GM21786 (cell line): ENCODE measurements around the gene BHMT.
"Not testable (repeated sequence)": the region's sequence is repeated elsewhere in the genome, so short reads cannot be mapped to it uniquely, and the experiment has no call there.

Experiments used
- ATAC-seq: cut with Tn5 transposase; IDR thresholded peaks from one replicate; pipeline ENCODE4 v1.9.1; 2021; ENCODE audit not compliant: unreplicated experiment

BHMT gene

DNA sequence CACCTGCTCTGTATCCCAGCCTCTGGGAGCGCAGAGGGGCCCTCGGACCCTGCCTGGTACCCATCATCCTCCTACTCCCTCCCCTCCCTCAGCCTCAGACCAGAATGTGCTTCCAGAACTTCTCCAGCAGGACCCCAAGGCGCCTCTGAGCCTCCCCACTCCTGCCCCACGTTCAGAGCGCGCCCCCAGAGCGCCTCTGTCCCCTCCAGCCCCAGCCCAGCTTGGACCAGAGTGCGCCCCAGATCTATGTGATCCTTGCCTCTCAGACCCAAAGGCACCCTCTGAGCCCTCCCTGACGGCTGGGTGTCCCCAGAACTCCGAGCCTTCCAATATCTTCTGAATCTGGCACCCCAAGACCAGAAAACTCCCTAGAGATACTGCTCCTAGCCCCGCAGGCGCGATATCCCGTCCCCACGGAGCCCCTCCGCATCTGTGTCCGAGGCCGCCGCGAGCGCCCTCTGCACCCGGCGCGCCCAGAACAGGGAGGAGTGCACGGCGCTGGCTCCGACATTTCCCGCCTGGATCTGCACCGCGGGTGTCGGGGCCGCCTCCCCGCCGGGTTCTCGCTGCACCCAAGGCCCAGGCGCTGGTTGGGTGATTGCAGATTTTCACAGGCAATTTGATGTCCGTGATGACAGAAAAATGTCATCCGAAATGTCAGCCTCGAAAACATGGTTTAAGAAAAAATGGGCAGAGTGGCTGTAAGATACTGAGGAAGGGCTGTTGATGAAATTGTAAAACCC lies 522 bp downstream of the BHMT start:
- no peak for ATAC-seq

DNA sequence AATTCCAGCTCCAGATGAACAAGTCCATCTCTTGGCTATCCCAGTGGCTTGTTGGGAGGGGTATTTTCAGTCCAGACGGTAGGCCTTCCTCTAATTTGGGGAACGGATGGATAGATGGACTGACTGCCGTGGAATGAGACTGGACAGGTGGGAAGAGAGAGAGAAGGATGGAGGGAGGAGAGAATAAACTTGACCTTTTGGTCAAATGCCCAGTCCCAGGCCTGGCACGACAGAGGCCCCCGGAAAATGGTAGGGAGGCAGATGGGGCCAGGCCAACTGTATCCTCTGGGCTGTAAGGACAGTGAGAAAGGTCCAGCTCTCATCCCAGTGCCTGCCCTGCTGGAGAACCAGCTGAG lies 1.1 kb downstream of the BHMT start:
- ATAC-seq = no peak

DNA sequence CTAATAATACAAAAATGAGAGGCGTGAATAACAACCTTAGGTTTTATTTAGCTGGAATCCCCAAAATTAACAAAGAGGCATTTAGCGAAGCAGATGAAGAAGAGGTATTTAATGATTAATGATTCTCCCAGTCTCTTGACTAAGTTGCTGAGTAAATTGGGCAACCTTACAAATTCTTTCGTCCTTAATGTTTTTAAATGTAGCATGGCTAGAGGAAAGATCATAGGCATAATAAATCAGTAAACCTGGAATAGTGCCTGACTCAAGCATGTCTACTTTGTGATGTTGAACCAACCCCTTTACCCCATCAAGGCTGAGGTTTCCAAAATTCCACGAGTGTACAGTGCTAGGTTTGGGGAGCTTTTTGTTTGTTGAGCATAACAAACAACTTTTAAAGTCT lies 7.9 kb downstream of the BHMT start:
- no peak for ATAC-seq

DNA sequence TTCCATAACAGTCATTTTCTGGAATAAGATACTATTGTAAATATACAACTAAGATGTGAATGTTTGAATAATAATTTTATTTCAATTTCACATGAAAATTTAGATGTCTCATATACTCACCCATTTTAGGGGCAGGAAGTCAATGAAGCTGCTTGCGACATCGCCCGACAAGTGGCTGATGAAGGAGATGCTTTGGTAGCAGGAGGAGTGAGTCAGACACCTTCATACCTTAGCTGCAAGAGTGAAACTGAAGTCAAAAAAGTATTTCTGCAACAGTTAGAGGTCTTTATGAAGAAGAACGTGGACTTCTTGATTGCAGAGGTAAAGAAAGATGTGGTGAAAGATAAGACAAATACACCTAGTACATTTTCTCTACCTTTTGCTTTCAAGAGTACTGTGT lies 8.6 kb downstream of the BHMT start:
- ATAC-seq = no peak

- no peak for ATAC-seq
Observed at GRCh38 chr5:79122973-79123372, 11.4 kb downstream of the BHMT start.

DNA sequence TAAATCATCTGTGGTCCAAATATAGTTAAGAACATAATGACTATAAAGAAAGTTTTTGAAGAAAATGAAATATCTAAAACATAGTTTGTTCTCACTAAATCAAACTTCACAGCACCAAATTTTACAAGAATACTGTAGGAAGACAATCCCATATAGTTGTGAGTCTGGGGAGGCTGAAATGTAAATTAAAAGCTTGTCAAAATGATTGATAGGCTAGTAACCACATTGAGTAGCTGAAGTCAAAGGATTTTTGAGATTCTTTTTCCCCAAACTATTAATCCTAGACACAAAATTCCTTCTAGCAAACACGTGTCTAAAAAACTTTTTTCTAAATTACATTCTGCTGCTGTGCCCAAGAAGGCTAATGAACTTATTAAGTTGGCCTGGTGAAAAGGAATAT lies 13.0 kb downstream of the BHMT start:
- ATAC-seq = no peak

- ATAC-seq = no peak
Observed at GRCh38 chr5:79130781-79131180, 19.2 kb downstream of the BHMT start.

- ATAC-seq = no peak
Observed at GRCh38 chr5:79133121-79133656, 21.6 kb downstream of the BHMT start.

DNA sequence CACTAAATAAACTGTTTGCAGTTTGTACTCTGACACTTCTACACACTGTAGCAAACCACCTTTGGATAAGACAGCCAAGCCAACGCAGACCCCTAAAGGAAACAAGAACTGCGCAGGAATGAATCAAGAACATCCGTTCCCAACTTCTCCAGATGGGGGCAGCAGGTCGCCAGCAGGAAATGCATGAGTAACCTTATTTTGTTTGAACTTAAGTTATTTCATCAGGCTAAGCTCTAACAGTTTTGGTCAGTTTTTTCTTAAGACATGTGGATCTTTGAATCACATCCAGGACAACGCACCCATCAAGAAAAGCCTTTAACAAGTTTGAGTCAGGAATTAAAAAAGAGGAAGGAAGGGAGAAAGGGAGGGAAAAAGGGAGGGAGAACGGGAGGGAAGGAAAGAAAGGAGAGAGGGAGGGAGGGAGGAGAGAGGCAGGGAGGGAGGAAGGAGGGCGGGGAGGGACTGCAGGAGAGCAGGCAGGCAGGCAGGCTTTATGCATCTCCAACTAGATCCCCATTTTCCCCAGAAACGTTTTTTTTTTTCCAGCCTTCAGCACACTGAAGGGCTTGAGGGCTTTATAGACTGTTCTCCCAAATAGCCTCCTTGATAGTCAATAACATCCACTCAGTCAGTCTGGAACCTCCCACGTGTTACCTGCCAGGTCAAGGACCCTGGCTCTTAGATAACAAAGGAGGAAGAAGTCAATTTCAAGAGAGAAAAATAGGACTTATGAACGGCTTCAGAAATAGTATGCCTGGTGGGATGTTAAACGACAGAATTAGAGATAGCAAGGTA lies 22.2 kb downstream of the BHMT start:
- ATAC-seq = no peak

- no peak for ATAC-seq
Observed at GRCh38 chr5:79135790-79136553, 24.4 kb downstream of the BHMT start.

GRCh38 chr5:79136618-79137017 lies 25.0 kb downstream of the BHMT start:
- ATAC-seq = no peak

GRCh38 chr5:79140553-79140952 lies 28.9 kb downstream of the BHMT start:
- no peak for ATAC-seq

DNA sequence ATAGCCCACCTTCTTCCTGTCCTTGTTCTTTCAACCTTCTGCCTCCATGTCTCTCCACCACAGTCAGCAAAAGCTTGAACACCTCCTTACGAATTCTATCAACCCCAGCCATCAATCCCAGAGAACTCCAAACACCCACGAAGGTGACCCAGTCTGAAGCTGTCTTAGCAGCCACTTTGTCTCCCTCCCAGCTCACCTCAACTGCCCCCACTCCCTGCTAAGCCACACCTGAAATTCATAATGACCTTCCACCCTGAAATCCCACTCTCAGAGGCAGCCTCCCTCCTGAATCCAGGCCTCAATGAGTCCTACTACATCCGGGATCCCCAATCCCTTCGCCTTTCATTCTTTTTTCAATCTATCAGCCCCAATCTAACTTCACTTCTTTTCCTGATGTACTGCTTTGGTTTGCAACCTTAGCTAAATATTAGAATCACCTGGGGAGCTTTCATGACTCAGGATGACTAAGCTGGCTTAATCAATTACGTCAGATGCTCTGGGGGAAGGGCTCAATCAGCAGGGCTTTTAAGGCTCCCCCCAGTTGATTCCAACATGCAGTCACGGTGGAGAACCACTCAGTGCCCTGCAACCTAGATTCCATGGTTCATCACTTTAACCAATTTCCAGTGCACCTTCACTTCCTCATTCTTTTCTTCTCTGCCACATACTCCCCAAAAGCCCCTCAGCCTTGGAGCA lies 32.2 kb downstream of the BHMT start:
- ATAC-seq = no peak

DNA sequence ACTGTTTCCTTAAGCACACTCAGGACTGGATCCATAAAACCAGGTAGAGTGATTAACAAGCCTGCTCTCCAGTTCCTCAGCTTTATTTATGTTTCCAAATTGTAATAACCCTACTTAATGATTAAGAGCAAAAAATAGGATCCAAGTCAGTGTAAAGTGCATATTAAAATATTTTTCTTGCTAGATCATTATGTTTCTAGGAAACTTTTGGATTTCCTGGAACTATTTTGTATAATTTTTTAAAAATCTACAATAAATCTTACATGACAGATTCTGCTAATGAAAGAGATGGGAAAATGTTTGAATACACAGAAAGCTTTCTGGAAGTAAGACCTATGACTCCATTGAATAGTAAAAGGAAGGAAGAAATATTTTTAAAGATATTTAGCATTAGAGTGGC lies 35.5 kb downstream of the BHMT start:
- no peak for ATAC-seq

GRCh38 chr5:79149433-79149832 lies 37.8 kb downstream of the BHMT start:
- no peak for ATAC-seq

DNA sequence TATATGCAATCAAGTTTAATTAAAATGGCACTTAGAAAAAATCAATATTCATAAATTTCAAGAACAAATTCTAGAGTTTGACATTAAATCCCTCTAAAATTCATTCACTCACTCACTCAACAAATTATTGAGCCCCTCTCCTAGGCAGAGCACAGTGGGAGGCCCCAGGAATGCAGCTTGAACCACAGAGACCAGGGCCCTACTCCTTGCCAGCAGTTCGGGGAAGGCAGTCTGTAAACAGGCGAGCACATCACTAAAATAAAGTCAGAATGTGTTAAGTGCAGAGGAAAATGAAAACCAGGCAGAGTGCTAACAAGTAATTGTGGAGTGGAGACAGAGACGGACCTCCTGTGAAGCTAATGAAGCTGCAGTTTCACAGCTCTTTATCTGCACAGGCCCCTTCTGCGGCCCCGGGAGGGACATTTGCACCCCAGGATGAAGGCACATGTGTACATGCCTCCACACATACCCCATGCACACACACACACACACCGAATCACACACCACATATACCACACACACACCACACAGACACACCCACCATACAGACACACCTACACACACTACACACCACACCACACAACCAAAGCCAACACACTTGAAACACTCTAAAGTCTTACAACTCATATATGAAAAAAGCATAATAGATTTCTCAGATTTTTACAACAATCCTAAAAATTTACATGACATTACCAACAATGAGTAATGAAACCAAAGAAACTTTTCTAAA lies 40.5 kb downstream of the BHMT start:
- no peak for ATAC-seq

GRCh38 chr5:79157305-79157704 lies 45.7 kb downstream of the BHMT start:
- ATAC-seq = no peak

DNA sequence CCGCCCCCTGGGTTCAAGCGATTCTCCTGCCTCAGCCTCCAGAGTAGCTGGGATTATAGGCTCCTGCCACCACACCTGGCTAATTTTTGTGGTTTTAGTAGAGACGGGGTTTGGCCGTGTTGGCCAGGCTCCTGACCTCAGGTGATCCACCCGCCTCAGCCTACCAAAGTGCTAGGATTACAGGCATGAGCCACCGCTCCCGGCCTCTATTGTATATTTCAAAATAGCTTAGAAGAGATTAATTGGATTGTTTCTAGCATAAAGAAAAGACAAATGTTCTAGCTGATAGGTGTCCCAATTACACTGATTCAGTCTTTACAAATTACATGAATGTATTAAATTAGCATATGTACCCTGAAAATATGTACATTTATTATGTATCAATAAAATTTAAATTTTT lies 50.0 kb downstream of the BHMT start:
- not testable (repeated sequence) for ATAC-seq

DNA sequence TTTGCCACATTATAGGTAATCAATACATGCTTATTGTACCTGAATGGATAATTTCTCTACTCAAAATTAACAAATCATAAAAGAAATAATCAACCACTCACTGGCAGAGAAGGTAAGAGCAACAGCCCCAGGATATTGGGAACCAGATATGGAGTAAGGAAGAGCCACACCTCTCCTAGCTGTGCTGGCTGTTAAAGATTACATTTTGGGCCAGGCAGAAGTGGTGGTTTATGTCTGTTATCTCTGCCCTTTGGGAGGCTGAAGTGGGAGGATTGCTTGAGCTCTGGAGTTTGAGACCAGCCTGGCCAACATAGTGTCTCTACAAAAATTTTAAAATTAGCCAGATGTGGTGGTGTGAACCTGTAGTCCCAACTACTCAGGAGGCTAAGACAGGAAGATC lies 56.4 kb downstream of the BHMT start:
- no peak for ATAC-seq

DNA sequence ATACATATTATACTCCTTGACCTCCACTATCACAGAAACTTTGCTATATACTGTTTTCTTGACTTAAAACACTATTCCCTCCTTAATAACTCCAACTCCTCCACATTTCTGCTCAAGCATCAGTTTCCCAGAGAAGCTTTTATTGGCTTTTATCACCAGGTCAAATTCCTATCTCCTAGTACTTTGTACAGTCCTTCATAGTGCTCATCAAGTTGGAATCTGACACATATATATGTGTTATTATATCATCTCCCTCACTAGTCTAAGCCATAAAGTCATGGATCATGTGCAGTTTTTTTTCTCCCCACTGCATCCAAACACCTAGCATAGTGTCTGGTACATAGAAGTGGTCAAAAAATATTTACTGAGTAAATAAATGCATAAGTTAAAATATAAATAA lies 59.1 kb downstream of the BHMT start:
- no peak for ATAC-seq
